GM18870 (cell line): ENCODE data around the gene ITGAL.
"Not testable (repeated sequence)": the region's sequence is repeated elsewhere in the genome, so short reads cannot be mapped to it uniquely, and the experiment has no call there.

Source experiments
- ATAC-seq: cut with Tn5 transposase; IDR thresholded peaks from one replicate; pipeline ENCODE4 v1.9.1; 2021; ENCODE audit warnings: moderate library complexity; ENCODE audit not compliant: unreplicated experiment

Gene ITGAL

DNA sequence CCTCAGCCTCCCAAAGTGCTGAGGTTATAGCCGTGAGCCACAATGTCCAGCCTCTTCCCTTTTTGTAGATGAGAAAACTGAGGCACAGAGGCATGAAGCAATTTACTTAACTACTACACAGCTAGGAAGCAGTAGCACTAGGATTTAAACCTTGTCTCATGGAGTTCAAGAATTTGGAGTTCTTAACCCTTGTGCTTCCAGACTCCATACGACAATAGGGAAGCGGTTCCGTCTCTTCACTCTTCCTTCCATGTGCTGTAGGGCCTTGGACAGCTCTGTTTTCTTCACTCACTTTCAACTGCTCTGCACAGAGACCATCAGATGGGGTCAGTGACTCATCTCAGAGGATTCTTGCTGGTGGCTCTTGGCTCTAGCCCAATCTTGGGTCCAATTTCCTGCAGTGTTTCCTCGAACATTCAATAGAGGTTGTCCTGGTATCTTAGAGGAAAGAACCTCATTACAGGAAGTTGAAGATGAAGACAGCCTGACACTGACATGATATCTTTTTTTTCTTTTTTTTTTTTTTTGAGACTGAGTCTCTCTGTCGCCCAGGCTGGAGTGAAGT is 19.3 kb downstream of the ITGAL start:
- ATAC-seq, result no peak

GRCh38 chr16:30493941-30494488 is 21.5 kb downstream of the ITGAL start:
- ATAC-seq, result no peak

- no peak for ATAC-seq
These were observed 22.2 kb downstream of the ITGAL start for GRCh38 chr16:30494709-30495108.

GRCh38 chr16:30499284-30499683 is 26.7 kb downstream of the ITGAL start:
- no peak for ATAC-seq

GRCh38 chr16:30503403-30504296 is 31.1 kb downstream of the ITGAL start:
- no peak for ATAC-seq

DNA sequence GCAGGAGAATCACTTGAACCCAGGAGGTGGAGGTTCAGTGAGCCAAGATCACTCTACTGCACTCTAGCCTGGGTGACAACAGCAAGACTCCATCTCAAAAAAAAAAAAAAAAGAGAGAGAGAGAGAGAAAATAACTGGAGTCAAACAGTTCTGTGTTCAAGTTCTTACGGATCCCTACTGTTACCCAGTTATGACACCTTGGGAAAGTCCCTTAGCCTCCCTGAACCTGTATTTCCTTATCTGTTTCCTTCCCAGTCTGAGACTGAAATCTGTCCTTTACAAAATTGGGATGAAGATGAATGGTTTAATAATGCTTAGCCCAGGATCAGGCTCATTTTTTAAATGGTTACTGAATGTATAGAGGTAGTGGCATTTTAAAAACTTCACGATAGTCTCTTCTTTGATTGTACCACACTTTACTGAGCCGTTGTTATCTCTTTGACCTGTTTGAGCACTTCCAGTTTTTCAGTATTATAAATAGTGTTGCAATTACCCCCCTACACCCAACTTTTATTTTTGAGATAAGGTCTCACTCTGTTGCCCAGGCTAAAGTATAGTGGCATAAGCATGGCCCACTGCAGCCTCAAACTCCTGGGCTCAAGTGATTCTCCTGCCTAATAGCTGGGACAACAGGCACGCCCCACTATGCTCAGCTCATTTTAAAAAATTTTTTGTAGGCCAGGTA is 36.7 kb downstream of the ITGAL start:
- no peak for ATAC-seq

DNA sequence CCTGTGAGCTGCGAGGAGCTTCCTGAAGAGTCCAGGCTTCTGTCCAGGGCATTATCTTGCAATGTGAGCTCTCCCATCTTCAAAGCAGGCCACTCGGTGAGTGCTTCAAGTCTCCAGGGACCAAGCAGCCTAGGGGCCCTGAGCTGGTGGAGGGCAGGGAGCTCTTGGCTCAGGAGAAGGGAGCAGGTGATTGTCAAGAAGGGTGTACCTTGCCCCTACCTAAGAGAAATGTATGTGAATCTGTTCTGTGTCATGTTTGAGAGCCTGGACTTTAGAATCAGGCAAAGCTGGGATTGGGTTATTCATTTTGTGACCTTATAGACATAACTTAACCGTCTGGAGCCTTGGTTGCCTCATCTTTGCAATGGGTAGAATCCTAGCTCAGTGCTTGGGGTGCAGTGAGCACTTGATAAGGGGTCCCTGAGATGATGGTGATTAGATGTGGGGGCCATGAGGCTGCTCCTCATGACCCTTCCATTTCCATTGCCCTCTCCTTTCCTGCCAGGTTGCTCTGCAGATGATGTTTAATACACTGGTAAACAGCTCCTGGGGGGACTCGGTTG is 37.9 kb downstream of the ITGAL start:
- ATAC-seq, result no peak

GRCh38 chr16:30511509-30511908 is 39.0 kb downstream of the ITGAL start:
- no peak for ATAC-seq

DNA sequence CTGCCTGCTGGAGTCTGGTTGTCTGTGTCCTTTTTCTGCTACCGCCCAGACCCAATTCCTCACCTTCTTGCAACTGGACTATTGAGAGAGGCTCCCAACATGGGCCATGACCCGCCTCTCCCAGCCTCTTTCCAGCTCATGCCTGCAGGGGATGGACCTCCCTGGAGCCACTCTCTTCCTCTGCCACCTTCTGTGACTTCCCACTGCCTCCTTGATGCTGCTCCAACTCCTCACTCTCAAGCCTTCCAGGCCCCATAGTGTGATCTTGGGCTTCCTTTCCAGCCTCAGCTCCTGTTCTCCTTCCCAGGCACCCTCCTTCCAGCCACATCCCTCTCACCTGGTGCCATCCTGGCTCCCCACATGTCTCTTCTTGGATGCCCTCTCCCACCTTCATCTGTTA is 42.7 kb downstream of the ITGAL start:
- ATAC-seq, result no peak

GRCh38 chr16:30518552-30518951 is 46.0 kb downstream of the ITGAL start:
- ATAC-seq, result no peak

DNA sequence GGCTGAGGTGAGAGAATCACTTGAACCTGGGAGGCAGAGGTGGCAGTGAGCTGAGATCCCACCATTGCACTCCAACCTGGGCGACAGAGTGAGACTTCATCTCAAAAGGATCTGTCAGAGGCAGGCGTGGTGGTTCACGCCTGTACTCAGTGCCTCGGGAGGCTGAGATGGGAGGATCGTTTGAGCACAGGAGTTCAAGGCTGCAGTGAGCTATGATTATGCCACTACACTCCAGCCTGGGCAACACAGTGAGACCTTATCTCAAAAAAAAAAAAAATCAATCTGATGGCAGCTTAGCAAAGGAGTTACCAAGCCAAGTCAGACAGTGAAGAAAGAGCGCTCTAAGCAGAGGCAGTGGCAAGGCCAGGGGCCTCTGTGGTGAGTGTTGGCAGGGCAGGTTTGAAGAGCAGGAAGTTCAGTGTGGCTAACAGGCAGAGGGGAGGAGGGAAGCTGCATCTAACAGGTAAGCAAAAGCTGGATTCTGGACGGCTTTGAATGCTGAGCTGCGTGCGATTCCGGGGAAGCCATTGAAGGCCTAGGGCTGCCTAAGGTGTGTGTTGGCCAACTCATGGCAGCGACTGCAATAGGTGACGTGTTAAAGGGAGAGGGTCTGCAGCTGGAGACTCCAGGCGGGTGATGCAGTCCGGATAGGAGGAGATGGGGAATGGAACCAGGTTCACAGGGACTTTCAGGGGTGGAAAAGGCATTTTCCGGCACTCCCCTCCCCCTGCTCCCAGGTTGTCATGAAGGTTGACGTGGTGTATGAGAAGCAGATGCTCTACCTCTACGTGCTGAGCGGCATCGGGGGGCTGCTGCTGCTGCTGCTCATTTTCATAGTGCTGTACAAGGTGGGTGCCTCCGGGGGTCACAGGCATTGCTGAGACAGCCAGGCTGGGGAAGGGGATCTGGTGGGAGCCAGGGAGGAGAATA is 46.8 kb downstream of the ITGAL start:
- ATAC-seq, result no peak

GRCh38 chr16:30521476-30521872 is 48.9 kb downstream of the ITGAL start:
- no peak for ATAC-seq

DNA sequence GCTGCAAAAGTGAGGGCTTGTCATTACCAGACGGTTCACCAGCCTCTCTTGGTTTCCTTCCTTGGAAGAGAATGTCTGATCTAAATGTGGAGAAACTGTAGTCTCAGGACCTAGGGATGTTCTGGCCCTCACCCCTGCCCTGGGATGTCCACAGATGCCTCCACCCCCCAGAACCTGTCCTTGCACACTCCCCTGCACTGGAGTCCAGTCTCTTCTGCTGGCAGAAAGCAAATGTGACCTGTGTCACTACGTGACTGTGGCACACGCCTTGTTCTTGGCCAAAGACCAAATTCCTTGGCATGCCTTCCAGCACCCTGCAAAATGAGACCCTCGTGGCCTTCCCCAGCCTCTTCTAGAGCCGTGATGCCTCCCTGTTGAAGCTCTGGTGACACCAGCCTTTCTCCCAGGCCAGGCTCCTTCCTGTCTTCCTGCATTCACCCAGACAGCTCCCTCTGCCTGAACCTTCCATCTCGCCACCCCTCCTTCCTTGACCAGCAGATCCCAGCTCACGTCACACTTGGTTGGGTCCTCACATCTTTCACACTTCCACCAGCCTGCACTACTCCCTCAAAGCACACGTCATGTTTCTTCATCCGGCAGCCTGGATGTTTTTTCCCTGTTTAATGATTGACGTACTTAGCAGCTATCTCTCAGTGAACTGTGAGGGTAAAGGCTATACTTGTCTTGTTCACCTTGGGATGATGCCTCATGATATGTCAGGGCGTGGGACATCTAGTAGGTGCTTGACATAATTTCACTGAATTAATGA is 49.5 kb downstream of the ITGAL start:
- ATAC-seq, result no peak

GRCh38 chr16:30522702-30523463 is 50.3 kb downstream of the ITGAL start:
- not testable (repeated sequence) for ATAC-seq

- ATAC-seq, result no peak
These were observed 51.4 kb downstream of the ITGAL start for GRCh38 chr16:30523768-30524574.

DNA sequence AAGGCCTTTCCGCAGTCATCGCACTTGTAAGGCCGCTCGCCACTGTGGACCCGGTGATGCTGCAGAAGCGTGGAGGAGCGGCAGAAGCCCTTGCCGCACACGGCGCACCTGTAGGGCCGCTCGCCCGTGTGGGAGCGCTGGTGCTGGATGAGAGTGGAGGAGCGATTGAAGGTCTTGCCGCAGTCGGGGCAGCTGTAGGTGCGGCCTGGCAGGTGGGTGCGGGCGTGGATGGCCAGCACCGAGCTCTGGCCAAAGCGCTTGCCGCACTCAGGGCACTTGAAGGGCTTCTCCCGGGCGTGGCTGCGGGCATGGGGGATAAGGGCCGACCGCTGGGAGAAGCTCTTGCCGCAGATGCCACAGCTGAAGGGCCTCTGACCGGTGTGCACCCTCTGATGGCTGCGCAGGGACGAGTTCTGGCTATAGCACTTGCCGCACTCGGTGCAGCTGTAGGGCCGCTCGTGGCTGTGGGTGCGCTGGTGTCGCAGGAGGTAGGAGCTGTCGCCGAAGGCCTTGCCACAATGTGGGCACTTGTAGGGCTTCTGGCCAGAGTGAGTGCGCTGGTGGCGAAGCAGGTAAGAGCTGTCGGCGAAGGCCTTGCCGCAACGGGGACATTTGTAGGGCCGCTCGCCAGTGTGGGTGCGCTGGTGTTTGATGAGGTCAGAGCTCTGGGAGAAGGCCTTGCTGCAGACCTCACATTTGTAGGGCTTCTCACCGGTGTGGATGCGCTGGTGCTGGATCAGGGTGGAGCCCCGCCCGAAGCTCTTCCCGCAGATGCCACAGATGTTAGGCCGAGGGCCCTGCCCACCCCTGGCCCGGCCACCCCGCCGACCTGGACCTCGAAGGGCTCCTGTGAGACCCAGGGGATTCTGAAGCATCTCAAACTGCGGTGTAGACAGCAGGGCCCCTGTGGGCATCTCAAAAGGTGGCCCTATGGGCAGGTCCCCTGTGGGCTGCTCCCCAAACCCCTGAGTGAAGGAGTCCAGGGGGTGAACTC is 52.3 kb downstream of the ITGAL start:
- ATAC-seq, result no peak

DNA sequence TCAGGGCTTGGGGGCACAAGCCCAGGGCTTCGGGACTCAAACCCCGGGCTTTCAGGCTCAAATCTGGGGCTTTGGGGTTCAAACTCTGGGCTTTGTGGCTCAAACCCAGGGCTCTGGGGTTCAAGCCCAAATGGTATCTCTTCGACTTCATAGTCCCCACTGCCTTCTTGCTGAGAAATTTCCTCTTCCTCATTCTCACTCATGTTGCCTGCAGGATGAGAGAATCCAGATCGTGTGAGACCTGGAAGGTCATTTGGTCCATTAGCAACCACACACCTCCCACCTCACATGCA is 53.2 kb downstream of the ITGAL start:
- ATAC-seq, result no peak
